Measurements from ENCODE around the gene PLTP.

GRCh38 chr20:45952861-45953260 is 40.9 kb upstream of the PLTP start:
- no peak for TF ChIP-seq POLR2AphosphoS5 (IDR thresholded peaks at IDR 0.05; ENCODE audit: low read depth, low read length)
- no peak for TF ChIP-seq REST (IDR thresholded peaks at IDR 0.05; ENCODE audit: insufficient read depth in 1 of 2, low read depth in 2 of 2, low read length in 2 of 2)
- TF ChIP-seq SIN3A (IDR thresholded peaks at IDR 0.05; ENCODE audit: borderline replicate concordance, insufficient read depth, low read length), result no peak
- no peak for TF ChIP-seq TAF1 (IDR thresholded peaks at IDR 0.05; ENCODE audit: borderline replicate concordance, insufficient read depth, low read length)
